Activated B cell treated with CpG ODN at 0.5 μM for 24 hours (primary cell): Measurements from ENCODE around the gene OMP. TPM values are rescaled to one million over a fixed set of nuclear protein-coding genes. Genes with fewer than 3 reads are reported as not detected.

Experiments used
- ATAC-seq: fragments of 200-7000 bp; cut with Tn5 transposase; one replicate; pipeline ENCODE4 v1.10.0; 2021; ENCODE audit warnings: low read depth, mild to moderate bottlenecking, moderate library complexity
- CTCF ChIA-PET: fragments of 350-600 bp; sonication (Branson Sonifier 250); formaldehyde crosslinking; loops from one replicate; lab custom pipeline; 2021; ENCODE audit warnings: antibody characterized with exemption; lab: Charles Lee
- POLR2A ChIA-PET: fragments of 350-600 bp; sonication (Branson Sonifier 250); formaldehyde crosslinking; loops from one replicate; lab custom pipeline; 2021; ENCODE audit warnings: antibody characterized with exemption; lab: Charles Lee
- DNase-seq: peaks from one replicate; pipeline ENCODE4 v3.0.0; 2022
- H3K27ac Mint-ChIP-seq: one replicate; pipeline ENCODE4 v1.8.0; 2020; ENCODE audit warnings: mixed read lengths
- H3K27me3 Mint-ChIP-seq: one replicate; pipeline ENCODE4 v1.8.0; 2021; ENCODE audit warnings: mixed read lengths
- H3K36me3 Mint-ChIP-seq: one replicate; pipeline ENCODE4 v1.8.0; 2021; ENCODE audit warnings: low read depth, mixed read lengths
- H3K4me1 Mint-ChIP-seq: one replicate; pipeline ENCODE4 v1.8.0; 2021; ENCODE audit warnings: mixed read lengths
- H3K4me3 Mint-ChIP-seq: one replicate; pipeline ENCODE4 v1.8.0; 2020; ENCODE audit warnings: mild to moderate bottlenecking, mixed read lengths
- H3K9me3 Mint-ChIP-seq: one replicate; pipeline ENCODE4 v1.8.0; 2020; ENCODE audit warnings: mixed read lengths
- CTCF ChIP-seq: fragments of 200-600 bp; IDR thresholded peaks from one replicate; pipeline ENCODE4 v1.8.0; 2022; ENCODE audit warnings: antibody characterized with exemption, mild to moderate bottlenecking
- intact Hi-C: fragments of 100-400 bp; cut with micrococcal nuclease; formaldehyde crosslinking; loops from one replicate; pipeline ENCODE4 v1.15.1; 2024
- total RNA-seq: library from RNA; stranded (reverse); gene quantifications from 2 replicates; pipeline ENCODE4 v1.2.3, GENCODE V29; 2022

Gene OMP
- total RNA-seq, 1 donor from 2014 or later = not detected

DNA sequence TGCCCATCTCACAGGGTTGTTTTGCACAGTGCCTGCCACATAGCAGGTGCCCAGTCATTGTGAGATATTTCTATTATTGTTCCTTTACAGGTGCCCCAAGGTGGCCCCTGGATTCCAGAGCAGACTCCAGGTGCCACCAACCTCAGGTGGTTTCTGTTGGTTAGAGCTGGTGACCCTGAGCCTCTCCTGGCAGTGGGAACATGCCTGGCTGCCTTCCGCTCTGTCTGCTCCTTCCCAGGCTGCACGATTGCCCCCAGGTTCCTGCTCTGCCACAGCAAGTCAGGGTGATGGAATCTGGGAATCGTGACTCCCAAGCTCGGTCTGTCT is 12.6 kb upstream of the OMP start:
- intact Hi-C loops = no loop called here
- no peak for ATAC-seq
- POLR2A ChIA-PET = no interaction called here

DNA sequence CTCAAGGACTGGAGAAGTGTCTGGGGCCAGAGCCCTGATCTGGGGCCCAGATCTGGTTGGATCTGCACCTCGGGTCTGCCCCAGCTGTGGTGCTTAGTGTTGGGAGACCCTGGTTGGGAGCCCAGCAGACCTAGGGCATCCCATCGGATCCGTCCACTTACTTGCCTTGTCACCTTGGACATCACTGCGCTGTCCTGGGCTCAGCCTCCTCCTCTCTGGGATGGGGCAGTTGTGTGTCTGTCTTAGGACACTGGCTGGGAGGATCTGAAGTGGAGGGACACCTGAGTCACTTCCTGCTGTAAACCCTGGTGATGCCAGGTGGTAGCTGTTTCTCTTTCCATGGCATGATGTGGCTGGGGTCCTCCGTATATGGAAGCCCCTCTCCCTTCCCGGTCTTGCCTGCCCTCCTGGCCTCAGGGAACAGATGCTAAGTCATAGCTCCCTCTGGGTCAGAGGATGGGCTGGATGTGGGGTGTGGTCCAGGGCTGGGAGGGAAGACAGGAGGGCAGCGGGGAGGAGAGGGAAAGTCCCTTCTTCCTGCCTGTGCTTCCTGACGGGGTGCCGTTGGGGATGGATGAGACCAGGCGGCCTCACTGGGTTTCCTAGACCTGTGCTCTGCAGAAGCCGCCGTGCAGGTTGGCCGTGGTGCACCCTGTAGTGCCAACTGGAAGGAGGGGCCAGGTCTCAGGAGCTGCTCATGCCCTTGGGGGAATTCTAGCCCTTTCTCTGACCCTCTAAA is 12.1 kb upstream of the OMP start:
- DNase-seq (no peak), ATAC-seq (no peak)
- H3K27me3 Mint-ChIP-seq = no peaks in the 10 kb centered on the region
- H3K27ac Mint-ChIP-seq = no peak overlapping the region
- no peak for TF ChIP-seq CTCF
- CTCF ChIA-PET = interaction anchor here (1.0 to 5.2 kb wide), 16 partner anchors 8 to 369 kb away, joined by 3 to 52 read pairs (median 4); no protein-coding TSS in a partner anchor
- intact Hi-C loops = loop anchor here (1.0 kb wide), 5 partner anchors 24 to 356 kb away; partner anchors contain the start of gene CAPN5
- no peaks in the 10 kb centered on the region for H3K36me3 Mint-ChIP-seq
- POLR2A ChIA-PET = no interaction called here
- H3K4me1 Mint-ChIP-seq = no peaks in the 10 kb centered on the region
- H3K4me3 Mint-ChIP-seq = no peak overlapping the region
- H3K9me3 Mint-ChIP-seq = no peaks in the 10 kb centered on the region

More for the DNA sequence above, 12.6 kb upstream of the OMP start:
- no peaks in the 10 kb centered on the region for H3K36me3 Mint-ChIP-seq
- no peak overlapping the region for H3K4me3 Mint-ChIP-seq
- no peak for TF ChIP-seq CTCF
- no peak overlapping the region for H3K27ac Mint-ChIP-seq
- no peaks in the 10 kb centered on the region for H3K27me3 Mint-ChIP-seq
- CTCF ChIA-PET = interaction anchor here (1.0 to 5.2 kb wide), 4 partner anchors 16 to 356 kb away, joined by 3 to 52 read pairs (median 23); no protein-coding TSS in a partner anchor
- H3K4me1 Mint-ChIP-seq = no peaks in the 10 kb centered on the region
- no peaks in the 10 kb centered on the region for H3K9me3 Mint-ChIP-seq
- no peak for DNase-seq

DNA sequence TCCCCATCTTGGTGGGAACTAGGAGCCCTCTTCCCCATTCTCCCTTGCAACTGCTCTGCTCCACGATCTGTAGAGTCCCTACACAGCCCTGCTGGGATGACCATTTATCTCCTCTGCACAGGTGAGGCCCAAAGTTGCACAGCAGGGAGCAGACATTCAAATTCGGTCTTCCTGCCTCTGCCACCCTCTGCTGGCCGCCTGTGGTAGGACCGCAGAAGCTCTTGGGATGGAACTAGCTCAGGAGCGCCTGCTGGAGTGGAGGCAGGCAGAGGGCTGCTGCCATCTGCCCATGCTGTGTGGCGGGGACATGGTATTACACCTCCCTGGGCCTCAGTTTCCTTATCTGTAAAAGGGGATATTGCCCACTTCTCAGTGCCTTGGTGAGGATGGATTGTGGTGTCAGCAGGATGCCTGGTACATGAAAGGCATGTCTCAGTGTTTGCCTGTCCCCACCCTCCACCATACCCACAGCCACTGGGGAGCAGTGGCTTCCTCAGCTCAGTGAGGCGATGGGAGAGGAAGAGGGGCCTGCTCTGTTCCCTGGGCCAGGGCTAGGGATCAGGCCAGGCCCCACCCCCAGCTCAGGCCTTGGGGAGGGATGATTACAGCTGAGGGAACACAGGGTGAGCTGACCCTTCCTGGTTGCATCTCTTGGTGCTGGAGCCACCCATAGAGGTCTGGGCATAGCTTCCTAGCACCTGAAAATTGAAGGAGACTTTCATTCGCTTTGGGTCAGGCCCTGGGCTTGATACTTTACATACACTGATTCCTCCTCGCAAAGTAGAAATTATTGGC is 11.3 kb upstream of the OMP start:
- Mint-ChIP-seq H3K27me3 (no peaks in the 10 kb centered on the region), H3K9me3 (no peaks in the 10 kb centered on the region), H3K4me3 (no peak overlapping the region), H3K27ac (no peak overlapping the region), H3K36me3 (no peaks in the 10 kb centered on the region), H3K4me1 (no peaks in the 10 kb centered on the region)
- CTCF ChIA-PET = interaction anchor here (0.6 to 5.2 kb wide), 21 partner anchors 9 to 458 kb away, joined by 3 to 52 read pairs (median 4); no protein-coding TSS in a partner anchor
- DNase-seq (peak; percentile 61), ATAC-seq (peak; percentile 98)
- POLR2A ChIA-PET = no interaction called here
- peak; percentile 39 for TF ChIP-seq CTCF
- intact Hi-C loops = loop anchor here (1.0 kb wide), 5 partner anchors 25 to 357 kb away; partner anchors contain the start of gene CAPN5

GRCh38 chr11:77092382-77092781 is 10.3 kb upstream of the OMP start:
- no peaks in the 10 kb centered on the region for H3K4me1 Mint-ChIP-seq
- ChIA-PET POLR2A (no interaction called here), CTCF (interaction anchor here (1.3 to 5.2 kb wide), 10 partner anchors 11 to 359 kb away, joined by 3 to 52 read pairs (median 10); no protein-coding TSS in a partner anchor)
- TF ChIP-seq CTCF = no peak
- ATAC-seq = no peak
- intact Hi-C loops = no loop called here
- DNase-seq = no peak
- H3K27me3 Mint-ChIP-seq = no peaks in the 10 kb centered on the region
- no peak overlapping the region for H3K27ac Mint-ChIP-seq
- no peaks in the 10 kb centered on the region for H3K9me3 Mint-ChIP-seq
- no peak overlapping the region for H3K4me3 Mint-ChIP-seq
- H3K36me3 Mint-ChIP-seq = no peaks in the 10 kb centered on the region
